ENCODE measurements around the gene TMEM132D.

The TMEM132D gene

DNA sequence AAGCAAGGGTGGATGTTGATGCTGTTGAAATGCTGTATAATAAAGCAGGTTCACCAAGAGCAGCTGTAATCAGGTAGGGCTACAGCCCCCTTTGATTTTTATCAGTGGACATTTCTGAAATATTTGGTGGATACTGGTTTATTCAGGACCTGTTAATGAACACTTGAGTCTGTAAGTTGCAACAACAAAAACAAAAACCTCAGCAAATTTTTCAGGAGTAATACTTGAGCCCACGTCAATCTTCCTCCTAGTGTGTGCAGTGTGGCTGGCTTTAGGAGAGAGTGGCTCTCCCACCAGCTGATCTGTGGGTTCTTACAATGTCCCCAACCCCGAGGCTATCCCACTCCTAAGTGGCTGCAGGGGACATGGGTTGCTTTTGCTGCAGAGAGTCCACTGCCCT is 702.8 kb downstream of the TMEM132D start (continued):
- TF ChIP-seq, protein P1, sequence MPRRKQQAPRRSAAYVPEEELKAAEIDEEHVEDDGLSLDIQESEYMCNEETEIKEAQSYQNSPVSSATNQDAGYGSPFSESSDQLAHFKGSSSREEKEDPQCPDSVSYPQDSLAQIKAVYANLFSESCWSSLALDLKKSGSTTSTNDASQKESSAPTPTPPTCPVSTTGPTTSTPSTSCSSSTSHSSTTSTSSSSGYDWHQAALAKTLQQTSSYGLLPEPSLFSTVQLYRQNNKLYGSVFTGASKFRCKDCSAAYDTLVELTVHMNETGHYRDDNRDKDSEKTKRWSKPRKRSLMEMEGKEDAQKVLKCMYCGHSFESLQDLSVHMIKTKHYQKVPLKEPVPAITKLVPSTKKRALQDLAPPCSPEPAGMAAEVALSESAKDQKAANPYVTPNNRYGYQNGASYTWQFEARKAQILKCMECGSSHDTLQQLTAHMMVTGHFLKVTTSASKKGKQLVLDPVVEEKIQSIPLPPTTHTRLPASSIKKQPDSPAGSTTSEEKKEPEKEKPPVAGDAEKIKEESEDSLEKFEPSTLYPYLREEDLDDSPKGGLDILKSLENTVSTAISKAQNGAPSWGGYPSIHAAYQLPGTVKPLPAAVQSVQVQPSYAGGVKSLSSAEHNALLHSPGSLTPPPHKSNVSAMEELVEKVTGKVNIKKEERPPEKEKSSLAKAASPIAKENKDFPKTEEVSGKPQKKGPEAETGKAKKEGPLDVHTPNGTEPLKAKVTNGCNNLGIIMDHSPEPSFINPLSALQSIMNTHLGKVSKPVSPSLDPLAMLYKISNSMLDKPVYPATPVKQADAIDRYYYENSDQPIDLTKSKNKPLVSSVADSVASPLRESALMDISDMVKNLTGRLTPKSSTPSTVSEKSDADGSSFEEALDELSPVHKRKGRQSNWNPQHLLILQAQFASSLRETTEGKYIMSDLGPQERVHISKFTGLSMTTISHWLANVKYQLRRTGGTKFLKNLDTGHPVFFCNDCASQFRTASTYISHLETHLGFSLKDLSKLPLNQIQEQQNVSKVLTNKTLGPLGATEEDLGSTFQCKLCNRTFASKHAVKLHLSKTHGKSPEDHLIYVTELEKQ (tag by site-specific recombination; IDR thresholded peaks at IDR 0.05; ENCODE audit: borderline replicate concordance): no peak
- TF ChIP-seq ZNF571 (tag by site-specific recombination; IDR thresholded peaks at IDR 0.05) (no peak), ZBTB7A (tag by site-specific recombination; IDR thresholded peaks at IDR 0.05; ENCODE audit: low read depth) (no peak), ZNF169 (tag by site-specific recombination; IDR thresholded peaks at IDR 0.05) (no peak)
- TF ChIP-seq, protein P2, sequence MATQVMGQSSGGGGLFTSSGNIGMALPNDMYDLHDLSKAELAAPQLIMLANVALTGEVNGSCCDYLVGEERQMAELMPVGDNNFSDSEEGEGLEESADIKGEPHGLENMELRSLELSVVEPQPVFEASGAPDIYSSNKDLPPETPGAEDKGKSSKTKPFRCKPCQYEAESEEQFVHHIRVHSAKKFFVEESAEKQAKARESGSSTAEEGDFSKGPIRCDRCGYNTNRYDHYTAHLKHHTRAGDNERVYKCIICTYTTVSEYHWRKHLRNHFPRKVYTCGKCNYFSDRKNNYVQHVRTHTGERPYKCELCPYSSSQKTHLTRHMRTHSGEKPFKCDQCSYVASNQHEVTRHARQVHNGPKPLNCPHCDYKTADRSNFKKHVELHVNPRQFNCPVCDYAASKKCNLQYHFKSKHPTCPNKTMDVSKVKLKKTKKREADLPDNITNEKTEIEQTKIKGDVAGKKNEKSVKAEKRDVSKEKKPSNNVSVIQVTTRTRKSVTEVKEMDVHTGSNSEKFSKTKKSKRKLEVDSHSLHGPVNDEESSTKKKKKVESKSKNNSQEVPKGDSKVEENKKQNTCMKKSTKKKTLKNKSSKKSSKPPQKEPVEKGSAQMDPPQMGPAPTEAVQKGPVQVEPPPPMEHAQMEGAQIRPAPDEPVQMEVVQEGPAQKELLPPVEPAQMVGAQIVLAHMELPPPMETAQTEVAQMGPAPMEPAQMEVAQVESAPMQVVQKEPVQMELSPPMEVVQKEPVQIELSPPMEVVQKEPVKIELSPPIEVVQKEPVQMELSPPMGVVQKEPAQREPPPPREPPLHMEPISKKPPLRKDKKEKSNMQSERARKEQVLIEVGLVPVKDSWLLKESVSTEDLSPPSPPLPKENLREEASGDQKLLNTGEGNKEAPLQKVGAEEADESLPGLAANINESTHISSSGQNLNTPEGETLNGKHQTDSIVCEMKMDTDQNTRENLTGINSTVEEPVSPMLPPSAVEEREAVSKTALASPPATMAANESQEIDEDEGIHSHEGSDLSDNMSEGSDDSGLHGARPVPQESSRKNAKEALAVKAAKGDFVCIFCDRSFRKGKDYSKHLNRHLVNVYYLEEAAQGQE (tag by site-specific recombination; IDR thresholded peaks at IDR 0.05): no peak
- TF ChIP-seq, protein P3, sequence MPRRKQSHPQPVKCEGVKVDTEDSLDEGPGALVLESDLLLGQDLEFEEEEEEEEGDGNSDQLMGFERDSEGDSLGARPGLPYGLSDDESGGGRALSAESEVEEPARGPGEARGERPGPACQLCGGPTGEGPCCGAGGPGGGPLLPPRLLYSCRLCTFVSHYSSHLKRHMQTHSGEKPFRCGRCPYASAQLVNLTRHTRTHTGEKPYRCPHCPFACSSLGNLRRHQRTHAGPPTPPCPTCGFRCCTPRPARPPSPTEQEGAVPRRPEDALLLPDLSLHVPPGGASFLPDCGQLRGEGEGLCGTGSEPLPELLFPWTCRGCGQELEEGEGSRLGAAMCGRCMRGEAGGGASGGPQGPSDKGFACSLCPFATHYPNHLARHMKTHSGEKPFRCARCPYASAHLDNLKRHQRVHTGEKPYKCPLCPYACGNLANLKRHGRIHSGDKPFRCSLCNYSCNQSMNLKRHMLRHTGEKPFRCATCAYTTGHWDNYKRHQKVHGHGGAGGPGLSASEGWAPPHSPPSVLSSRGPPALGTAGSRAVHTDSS (tag by site-specific recombination; IDR thresholded peaks at IDR 0.05): no peak
- TF ChIP-seq, protein P4, sequence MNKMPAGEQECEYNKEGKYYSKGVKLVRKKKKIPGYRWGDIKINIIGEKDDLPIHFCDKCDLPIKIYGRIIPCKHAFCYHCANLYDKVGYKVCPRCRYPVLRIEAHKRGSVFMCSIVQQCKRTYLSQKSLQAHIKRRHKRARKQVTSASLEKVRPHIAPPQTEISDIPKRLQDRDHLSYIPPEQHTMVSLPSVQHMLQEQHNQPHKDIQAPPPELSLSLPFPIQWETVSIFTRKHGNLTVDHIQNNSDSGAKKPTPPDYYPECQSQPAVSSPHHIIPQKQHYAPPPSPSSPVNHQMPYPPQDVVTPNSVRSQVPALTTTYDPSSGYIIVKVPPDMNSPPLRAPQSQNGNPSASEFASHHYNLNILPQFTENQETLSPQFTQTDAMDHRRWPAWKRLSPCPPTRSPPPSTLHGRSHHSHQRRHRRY (tag by site-specific recombination; IDR thresholded peaks at IDR 0.05): no peak

DNA sequence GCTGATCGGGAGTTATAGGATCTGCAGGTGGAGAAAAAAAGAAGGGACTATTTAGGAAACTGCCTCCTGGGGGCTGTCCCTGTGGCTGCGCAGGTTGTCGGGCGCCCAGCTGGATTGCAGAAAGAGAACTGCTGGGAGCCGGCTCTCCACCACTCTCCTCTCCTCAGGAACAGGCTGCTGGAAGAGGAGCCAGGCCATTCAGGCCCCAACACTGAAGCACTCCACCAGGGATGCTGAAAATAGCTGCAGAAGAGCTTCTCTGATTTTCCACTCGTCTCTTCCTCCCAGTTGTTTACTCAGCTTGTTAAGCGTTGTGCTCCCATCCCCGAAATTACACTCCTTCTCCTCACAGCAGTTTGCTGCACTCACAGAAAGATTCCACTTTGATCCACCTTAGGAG is 703.2 kb downstream of the TMEM132D start:
- Histone ChIP-seq H3K27ac (ENCODE audit: extremely low read depth, low read depth, low read length) (no peak overlapping the region), H3K4me3 (ENCODE audit: low read depth, low read length) (no peak overlapping the region), H3K36me3 (ENCODE audit: control insufficient read depth in 2 of 2, insufficient read depth in 1 of 2, low read length in 2 of 2) (no peaks in the 10 kb centered on the region), H3K4me1 (ENCODE audit: control insufficient read depth, insufficient read depth, low read length) (no peaks in the 10 kb centered on the region), H3K9me3 (ENCODE audit: control insufficient read depth, insufficient read depth, low read depth, low read length) (no peaks in the 10 kb centered on the region)
- CTCF ChIA-PET: interaction anchor here (0.5 kb wide), 1 partner anchor 27 kb away, joined by 4 read pairs; no protein-coding TSS in a partner anchor
- POLR2A ChIA-PET: no interaction called here
- TF ChIP-seq ZBTB1 (tag by site-specific recombination; IDR thresholded peaks at IDR 0.05) (no peak), ZNF274 (IDR thresholded peaks at IDR 0.05; ENCODE audit: low read length) (no peak), ZNF274 (tag by site-specific recombination; IDR thresholded peaks at IDR 0.05; ENCODE audit: borderline replicate concordance) (no peak), ZNF391 (tag by site-specific recombination; IDR thresholded peaks at IDR 0.05; ENCODE audit: borderline replicate concordance, low read depth) (no peak), ZNF324 (tag by site-specific recombination; IDR thresholded peaks at IDR 0.05) (no peak), ZNF24 (tag by site-specific recombination; IDR thresholded peaks at IDR 0.05) (no peak), RBAK (tag by site-specific recombination; IDR thresholded peaks at IDR 0.05) (no peak)
- TF ChIP-seq, protein P5, sequence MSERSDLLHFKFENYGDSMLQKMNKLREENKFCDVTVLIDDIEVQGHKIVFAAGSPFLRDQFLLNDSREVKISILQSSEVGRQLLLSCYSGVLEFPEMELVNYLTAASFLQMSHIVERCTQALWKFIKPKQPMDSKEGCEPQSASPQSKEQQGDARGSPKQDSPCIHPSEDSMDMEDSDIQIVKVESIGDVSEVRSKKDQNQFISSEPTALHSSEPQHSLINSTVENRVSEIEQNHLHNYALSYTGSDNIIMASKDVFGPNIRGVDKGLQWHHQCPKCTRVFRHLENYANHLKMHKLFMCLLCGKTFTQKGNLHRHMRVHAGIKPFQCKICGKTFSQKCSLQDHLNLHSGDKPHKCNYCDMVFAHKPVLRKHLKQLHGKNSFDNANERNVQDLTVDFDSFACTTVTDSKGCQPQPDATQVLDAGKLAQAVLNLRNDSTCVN (tag by site-specific recombination; optimal IDR thresholded peaks at IDR 0.05): no peak
- TF ChIP-seq, protein P6, sequence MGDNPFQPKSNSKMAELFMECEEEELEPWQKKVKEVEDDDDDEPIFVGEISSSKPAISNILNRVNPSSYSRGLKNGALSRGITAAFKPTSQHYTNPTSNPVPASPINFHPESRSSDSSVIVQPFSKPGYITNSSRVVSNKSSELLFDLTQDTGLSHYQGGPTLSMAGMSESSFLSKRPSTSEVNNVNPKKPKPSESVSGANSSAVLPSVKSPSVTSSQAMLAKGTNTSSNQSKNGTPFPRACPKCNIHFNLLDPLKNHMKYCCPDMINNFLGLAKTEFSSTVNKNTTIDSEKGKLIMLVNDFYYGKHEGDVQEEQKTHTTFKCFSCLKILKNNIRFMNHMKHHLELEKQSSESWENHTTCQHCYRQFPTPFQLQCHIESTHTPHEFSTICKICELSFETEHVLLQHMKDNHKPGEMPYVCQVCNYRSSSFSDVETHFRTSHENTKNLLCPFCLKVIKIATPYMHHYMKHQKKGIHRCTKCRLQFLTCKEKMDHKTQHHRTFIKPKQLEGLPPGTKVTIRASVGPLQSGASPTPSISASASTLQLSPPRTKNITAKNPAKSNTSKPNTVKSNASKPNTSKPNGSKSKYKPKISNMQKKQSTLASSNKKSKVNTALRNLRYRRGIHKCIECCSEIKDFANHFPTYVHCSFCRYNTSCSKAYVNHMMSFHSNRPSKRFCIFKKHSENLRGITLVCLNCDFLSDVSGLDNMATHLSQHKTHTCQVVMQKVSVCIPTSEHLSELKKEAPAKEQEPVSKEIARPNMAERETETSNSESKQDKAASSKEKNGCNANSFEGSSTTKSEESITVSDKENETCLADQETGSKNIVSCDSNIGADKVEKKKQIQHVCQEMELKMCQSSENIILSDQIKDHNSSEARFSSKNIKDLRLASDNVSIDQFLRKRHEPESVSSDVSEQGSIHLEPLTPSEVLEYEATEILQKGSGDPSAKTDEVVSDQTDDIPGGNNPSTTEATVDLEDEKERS (tag by site-specific recombination; IDR thresholded peaks at IDR 0.05): no peak
- TF ChIP-seq, protein P7, sequence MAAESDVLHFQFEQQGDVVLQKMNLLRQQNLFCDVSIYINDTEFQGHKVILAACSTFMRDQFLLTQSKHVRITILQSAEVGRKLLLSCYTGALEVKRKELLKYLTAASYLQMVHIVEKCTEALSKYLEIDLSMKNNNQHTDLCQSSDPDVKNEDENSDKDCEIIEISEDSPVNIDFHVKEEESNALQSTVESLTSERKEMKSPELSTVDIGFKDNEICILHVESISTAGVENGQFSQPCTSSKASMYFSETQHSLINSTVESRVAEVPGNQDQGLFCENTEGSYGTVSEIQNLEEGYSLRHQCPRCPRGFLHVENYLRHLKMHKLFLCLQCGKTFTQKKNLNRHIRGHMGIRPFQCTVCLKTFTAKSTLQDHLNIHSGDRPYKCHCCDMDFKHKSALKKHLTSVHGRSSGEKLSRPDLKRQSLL (tag by site-specific recombination; IDR thresholded peaks at IDR 0.05): no peak

Data from HEK293 (cell line).